Mesothelial cell of epicardium (in vitro differentiated cells): ENCODE results near the gene NKAIN2. TPM values are rescaled to one million over a fixed set of nuclear protein-coding genes. Genes with fewer than 3 reads are reported as not detected.

Experiments
- DNase-seq, 2 experiments: peaks; one replicate each; pipeline ENCODE4 v3.0.0; 2021; ENCODE audit warnings: low spot score in 2 of 2; ENCODE audit not compliant: unreplicated experiment in 2 of 2
- H3K27ac Mint-ChIP-seq: 2 replicates; pipeline ENCODE4 v1.8.0; 2021; ENCODE audit warnings: mixed read lengths
- H3K27me3 Mint-ChIP-seq: 2 replicates; pipeline ENCODE4 v1.8.0; 2021; ENCODE audit warnings: low read depth, mixed read lengths
- H3K36me3 Mint-ChIP-seq: 2 replicates; pipeline ENCODE4 v1.8.0; 2021; ENCODE audit warnings: mixed read lengths
- H3K4me1 Mint-ChIP-seq: 2 replicates; pipeline ENCODE4 v1.8.0; 2021; ENCODE audit warnings: mixed read lengths
- H3K4me3 Mint-ChIP-seq: 2 replicates; pipeline ENCODE4 v1.8.0; 2021; ENCODE audit warnings: mild to moderate bottlenecking, moderate library complexity, mixed read lengths
- H3K9me3 Mint-ChIP-seq: 2 replicates; pipeline ENCODE4 v1.8.0; 2021; ENCODE audit warnings: mixed read lengths
- CTCF ChIP-seq: fragments of 200-600 bp; sonication (generic); IDR thresholded peaks from one replicate; pipeline ENCODE4 v1.5.0; 2021; ENCODE audit warnings: antibody characterized with exemption; ENCODE audit not compliant: unreplicated experiment
- total RNA-seq: library from RNA; stranded (reverse); gene quantifications from 3 replicates; pipeline ENCODE4 v1.2.1, GENCODE V29; 2021

The NKAIN2 gene
- total RNA-seq, 1 donor from 2014 or later, result 1.6 TPM

GRCh38 chr6:124076336-124077048 lies 272.8 kb downstream of the NKAIN2 start:
- Mint-ChIP-seq H3K4me3 (no peak overlapping the region), H3K27me3 (peaks cover 2% of the 10 kb centered on the region), H3K9me3 (peaks cover 3% of the 10 kb centered on the region), H3K27ac (no peak overlapping the region), H3K36me3 (no peaks in the 10 kb centered on the region), H3K4me1 (peaks cover 23% of the 10 kb centered on the region)
- TF ChIP-seq CTCF, result no peak
- no peak for DNase-seq

GRCh38 chr6:124078169-124078568 lies 274.5 kb downstream of the NKAIN2 start:
- no peak for TF ChIP-seq CTCF
- Mint-ChIP-seq H3K9me3 (no peaks in the 10 kb centered on the region), H3K36me3 (no peaks in the 10 kb centered on the region), H3K27ac (no peak overlapping the region), H3K4me1 (peaks cover 23% of the 10 kb centered on the region), H3K27me3 (peaks cover 6% of the 10 kb centered on the region), H3K4me3 (no peak overlapping the region)
- DNase-seq, result no peak

- no peak overlapping the region for H3K4me3 Mint-ChIP-seq
- no peak for TF ChIP-seq CTCF
- no peak for DNase-seq
- H3K4me1 Mint-ChIP-seq, result peaks cover 23% of the 10 kb centered on the region
- no peaks in the 10 kb centered on the region for H3K9me3 Mint-ChIP-seq
- H3K27ac Mint-ChIP-seq, result no peak overlapping the region
- H3K36me3 Mint-ChIP-seq, result no peaks in the 10 kb centered on the region
- H3K27me3 Mint-ChIP-seq, result peaks cover 16% of the 10 kb centered on the region
These were observed 276.8 kb downstream of the NKAIN2 start for GRCh38 chr6:124080483-124080882.

GRCh38 chr6:124090491-124090890 lies 286.8 kb downstream of the NKAIN2 start:
- TF ChIP-seq CTCF, result no peak
- Mint-ChIP-seq H3K36me3 (no peaks in the 10 kb centered on the region), H3K4me3 (no peak overlapping the region), H3K4me1 (peaks cover 21% of the 10 kb centered on the region), H3K9me3 (no peaks in the 10 kb centered on the region), H3K27me3 (peaks cover 21% of the 10 kb centered on the region), H3K27ac (no peak overlapping the region)
- no peak for DNase-seq

DNA sequence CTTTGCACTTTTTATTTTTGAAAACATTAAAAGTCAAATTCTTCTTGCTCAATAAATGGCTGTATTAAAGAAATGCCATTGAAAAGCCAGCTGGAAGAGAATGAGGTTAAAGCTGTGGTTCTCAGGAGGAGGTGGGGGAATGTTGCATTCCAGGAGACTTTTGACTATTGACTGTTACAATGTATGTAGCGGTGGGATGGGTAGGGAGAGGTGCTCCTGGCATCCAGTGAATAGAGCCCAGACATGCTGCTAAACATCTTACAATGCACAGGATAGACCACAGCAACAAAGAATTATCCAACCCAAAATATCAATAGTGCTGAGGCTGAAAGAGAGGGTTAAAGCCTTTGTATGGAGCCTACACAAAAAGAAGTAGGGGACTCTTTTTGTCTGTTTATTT lies 295.9 kb downstream of the NKAIN2 start:
- no peak for TF ChIP-seq CTCF
- H3K4me3 Mint-ChIP-seq, result no peak overlapping the region
- no peak for DNase-seq
- no peak overlapping the region for H3K27ac Mint-ChIP-seq
- H3K36me3 Mint-ChIP-seq, result no peaks in the 10 kb centered on the region
- peaks cover 12% of the 10 kb centered on the region for H3K27me3 Mint-ChIP-seq
- H3K9me3 Mint-ChIP-seq, result no peaks in the 10 kb centered on the region
- no peaks in the 10 kb centered on the region for H3K4me1 Mint-ChIP-seq
